OCI-M1 (cell line): ENCODE measurements around the gene ITGBL1.

Source experiments
- DNase-seq: peaks from one replicate; lab custom pipeline; 2025; lab: John Stamatoyannopoulos, UW

ITGBL1 gene

DNA sequence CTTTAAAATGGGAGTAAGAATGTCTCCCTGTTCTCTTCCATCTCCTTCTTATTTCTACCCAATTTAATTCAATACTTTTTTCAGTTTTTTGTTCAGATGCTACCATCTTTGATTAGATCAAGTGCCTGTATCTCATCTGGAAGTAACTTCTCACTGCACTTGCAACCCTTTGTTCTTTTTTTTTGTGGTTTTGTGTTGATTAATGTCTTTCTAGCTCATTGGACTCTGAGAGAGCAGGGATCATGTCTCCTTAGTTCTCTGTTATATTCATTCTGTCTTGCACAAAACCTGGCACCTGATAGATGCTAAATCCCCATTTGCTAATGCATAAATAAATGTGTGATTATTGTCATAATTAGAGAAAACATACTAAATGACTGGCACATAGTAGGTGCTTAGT lies 834 bp upstream of the ITGBL1 start:
- DNase-seq: no peak

- no peak for DNase-seq
Measured at GRCh38 chr13:101453784-101454201, 1.3 kb downstream of the ITGBL1 start.

DNA sequence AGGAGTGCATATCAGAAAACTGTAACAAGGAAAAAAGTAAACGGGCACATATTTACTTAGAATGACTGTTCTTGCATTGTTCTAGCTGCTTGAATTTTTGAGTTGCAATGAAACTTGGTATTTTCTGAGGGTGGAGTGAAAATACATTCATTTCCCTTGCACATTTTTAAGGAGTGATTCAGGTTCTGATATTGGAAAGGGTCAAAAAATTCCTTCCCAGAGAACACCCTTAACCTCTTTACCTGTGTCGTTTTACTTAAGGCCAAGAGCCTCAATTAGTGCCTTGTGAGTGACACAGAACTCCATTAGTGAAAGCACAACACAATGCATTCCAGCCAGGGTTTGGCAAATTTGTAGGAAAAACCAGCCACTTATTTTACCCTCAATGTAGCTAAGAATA lies 2.3 kb downstream of the ITGBL1 start:
- DNase-seq: no peak

DNA sequence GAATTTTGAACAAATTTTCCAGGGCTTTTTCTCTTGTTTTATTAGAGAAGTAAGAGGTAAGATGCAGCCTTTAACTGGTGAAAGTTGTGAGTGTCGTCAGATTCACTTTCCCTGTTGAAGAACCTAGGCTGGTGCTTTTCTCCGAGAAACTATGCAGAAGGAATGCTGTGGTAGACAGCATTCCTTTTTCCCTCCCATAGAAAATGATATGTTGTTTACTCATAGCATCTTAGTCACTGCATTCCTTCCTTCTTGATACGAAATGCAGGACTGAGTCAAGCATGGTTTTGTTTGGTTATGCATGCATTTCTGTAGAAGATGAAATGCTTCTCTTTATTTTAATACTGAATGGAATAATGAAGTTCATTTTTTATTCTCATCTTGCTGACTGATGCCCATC lies 3.4 kb downstream of the ITGBL1 start:
- no peak for DNase-seq

- DNase-seq: no peak
Measured at GRCh38 chr13:101457176-101457575, 4.7 kb downstream of the ITGBL1 start.

GRCh38 chr13:101465877-101466276 lies 13.4 kb downstream of the ITGBL1 start:
- no peak for DNase-seq

DNA sequence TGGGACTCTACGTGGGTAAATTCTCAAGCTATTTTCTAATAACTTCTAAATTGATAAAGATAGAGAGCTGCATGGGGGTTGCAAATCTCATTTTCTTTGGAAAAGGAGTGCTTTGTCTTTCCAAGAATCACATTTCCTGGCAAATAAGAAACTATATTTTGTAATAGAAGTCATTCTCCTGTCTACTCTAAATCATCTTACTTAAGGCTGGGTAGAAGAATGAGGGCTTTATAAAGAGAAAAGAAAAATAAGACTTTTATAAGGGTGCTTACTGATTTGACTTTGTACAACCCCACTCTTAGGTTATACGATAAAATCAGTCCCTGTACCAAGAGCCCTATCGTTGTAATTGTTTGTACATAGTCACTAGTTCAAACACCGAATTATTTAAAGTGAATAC lies 14.9 kb downstream of the ITGBL1 start:
- DNase-seq: no peak

- no peak for DNase-seq
Measured at GRCh38 chr13:101473458-101473857, 21.0 kb downstream of the ITGBL1 start.

- peak; percentile 34 for DNase-seq
Measured at GRCh38 chr13:101474419-101474957, 22.0 kb downstream of the ITGBL1 start.

DNA sequence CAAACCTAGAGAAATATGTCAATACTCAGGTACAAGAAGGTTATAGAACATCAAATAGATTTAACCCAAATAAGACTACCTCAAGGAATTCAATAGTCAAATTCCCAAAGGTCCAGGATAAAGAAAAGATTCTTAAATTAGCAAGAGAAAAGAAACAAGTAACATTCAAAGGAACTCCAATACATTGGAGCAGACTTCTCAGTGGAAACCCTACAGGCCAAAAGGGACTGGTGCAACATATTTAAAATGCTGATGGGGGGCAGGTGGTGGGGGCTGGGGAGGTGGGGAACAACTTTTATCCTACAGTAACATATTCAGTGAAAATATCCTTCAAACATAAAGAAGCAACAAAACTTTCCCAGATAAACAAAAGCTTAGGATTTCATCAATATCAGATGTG lies 23.1 kb downstream of the ITGBL1 start:
- no peak for DNase-seq

DNA sequence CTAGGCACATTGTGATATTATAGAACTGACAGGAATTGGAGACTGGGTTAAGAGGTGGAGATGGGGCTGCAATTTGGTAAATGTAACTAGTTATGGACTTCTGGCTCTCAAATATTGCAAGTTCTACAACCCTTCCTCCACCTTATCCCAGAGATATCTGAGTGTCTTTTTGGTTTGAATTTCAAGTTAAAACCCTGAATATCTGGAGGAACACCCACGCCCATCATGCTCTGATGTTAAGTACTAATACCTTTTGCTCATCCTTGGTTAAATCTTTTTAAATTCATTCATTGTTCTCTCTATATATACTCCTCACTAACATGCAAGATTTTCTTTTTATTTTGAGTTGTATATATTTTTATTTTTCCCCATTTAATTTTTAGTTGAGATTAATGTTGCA lies 28.9 kb downstream of the ITGBL1 start:
- no peak for DNase-seq

DNA sequence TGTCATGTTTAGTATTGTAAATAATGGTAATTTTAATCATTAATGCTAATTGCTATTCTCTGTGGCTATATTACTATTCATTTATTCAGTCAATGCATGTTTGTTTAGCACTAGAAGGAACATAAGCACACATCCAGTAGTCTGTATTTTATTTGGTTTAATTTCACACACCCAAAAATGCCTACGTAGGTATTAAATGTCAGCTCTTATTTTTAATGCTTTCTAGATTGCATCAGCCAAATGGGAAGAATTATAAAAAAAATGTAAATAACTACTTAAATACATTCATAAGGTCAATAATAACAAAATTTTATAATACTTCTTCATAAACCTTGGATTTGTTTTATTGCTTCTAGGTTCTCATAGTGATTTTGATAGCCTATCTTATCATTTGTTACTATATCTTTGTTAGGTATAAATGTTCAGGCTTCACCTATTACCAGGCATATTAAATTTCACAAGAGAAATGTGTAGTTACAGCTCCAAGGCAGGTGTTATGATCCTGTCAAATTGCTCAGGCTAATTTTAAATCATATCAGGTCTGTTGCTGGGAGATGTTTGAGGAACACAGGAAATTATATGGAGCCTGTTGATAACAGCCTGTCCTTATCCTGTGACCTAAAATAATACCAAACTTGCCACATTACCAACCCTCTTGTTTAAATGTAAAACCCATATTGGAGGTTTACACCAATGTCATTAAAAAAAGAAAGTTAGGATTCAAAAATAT lies 34.4 kb downstream of the ITGBL1 start:
- no peak for DNase-seq

GRCh38 chr13:101487438-101487830 lies 35.0 kb downstream of the ITGBL1 start:
- no peak for DNase-seq

GRCh38 chr13:101488734-101489133 lies 36.3 kb downstream of the ITGBL1 start:
- DNase-seq: no peak

DNA sequence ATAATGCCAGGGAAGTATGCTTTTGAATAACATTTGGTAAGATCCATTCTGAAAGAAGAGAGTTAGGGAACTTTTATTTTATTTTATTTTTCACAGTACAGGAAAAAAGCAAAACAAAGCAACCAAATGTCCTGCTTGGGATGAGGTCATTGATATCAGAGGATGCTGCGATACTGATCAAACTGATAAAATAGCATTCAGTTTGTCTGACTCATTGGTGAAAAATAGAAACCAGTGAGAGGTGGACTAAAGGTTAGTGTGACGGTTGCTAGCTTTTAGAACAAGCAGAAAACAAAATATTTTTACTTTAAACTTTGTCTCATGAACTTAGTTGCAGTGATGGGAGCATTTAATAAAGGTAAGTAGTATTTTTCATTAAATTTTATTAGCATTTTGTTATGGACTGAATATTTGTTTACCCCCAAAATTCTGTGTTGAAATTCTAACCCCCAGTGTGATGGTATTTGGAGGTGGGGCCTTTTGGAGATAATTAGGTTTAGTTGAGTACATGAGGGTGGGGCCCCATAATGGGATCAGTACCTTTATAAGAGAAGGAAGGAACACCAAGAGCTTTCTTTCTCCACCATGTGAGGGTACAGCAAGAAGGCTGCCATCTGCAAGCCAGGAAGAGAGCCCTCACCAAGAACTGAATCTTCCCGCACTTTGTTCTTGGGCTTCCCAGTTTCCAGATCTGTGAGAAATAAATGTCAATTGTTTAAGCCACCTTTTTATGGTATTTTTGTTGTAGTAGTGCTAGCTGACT lies 37.3 kb downstream of the ITGBL1 start:
- no peak for DNase-seq

- DNase-seq: no peak
Measured at GRCh38 chr13:101490406-101491015, 38.0 kb downstream of the ITGBL1 start.

DNA sequence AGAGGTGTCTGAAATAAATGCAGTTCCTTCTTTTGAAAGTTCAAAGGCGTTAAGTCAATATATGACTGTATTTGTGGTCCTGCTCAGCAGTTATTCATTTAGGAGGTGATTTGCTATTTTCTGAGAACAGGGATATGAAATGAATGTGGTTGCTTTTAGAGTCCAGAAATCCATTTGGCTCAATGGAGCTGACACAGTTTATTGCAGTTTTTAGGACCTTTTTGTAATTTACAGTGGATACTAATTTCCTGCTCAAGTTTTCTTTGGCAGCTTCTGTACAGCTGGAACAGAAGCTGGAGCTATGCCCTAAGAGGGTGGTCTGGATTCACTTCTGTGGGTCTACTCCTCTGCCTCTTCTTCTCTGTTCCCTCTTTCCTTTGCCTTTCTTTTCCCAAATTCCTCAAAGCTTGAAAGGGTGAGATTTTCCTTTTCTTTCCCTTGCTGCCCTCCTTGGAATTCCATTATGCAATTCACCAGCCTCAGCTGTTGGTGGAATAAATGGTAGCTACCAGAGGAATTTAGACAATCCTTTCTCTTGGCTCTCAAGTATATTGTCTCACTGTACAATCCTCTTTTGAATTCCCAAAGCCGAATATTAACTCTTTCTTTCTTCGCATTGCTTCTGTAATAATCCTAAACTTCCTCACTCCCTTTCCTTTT lies 39.9 kb downstream of the ITGBL1 start:
- no peak for DNase-seq

DNA sequence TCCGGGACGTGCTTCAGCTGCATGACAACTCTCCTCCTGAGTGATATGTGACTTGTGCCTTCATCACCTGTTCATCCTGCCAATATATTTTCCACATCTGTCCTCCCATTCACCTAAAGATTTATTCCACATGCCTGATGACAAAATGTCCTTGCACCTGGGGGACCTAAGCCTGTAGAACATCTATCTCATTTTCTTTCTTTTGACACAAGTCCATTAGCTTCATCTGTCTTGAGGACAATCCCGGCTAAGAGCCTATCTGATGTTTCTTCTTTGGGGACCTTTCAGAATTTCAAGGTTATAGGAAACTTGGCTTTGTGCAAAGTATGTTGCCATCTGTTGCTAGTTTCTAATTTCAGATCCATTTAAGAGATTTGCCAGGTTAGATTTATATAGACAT lies 41.1 kb downstream of the ITGBL1 start:
- DNase-seq: no peak

GRCh38 chr13:101499406-101499805 lies 46.9 kb downstream of the ITGBL1 start:
- no peak for DNase-seq

DNA sequence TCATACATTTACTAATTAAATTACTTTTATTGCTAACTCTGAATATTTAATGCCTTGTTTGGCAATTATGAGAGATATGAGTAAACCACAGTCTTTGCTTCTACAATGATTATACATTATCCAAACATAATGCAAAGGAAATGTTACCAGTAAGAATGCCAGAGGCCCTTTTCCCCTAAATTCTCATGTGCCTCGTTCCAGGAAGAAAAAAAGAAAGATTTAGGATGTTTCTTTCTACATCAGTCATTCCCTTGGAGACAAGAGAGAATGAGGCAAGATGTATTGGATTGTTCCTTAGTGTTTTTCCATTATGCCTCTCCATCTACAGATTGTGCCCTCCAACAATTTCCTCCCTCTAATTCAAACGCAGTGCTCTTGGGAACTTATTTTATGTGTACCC lies 50.1 kb downstream of the ITGBL1 start:
- DNase-seq: no peak

DNA sequence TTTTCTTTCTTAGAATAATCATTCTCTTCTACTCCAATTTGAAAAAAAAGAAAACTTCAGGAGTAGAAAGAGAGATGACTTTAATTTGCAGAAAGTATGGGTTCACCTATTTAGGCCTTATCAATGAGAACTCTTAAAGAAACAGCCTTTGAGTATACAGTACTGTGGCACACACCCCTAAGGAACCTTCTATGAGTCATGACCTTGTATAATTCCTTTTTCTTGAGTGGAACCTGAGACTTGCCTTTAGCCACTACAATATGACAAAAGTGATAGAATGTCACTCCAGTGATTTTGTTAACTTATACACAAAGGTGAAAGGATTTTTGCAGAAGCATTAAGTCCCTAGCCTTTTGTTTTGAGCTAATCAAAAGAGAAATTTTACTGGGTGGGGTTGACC lies 58.7 kb downstream of the ITGBL1 start:
- no peak for DNase-seq

DNA sequence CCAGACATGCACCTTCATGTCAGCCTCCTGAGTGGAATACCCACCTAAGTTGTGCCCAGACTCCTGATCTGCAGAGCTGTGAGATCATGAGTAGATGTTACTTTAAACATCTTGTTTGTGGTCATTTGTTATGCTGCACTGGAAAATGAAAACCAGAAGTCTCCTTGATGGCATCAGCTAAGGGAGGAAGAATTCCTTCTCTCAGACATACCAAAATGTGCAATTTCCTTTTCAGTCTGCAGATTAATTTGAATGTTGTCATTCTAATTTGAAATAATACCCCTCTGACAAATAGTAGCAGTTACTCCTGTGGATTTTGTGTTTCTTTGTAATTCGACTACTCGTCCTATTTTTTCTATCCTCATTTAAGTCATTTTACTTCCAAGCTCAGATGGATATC lies 59.3 kb downstream of the ITGBL1 start:
- DNase-seq: no peak
